Endothelial cell of umbilical vein (primary cell): Measurements from ENCODE around the gene CD276. TPM values are rescaled to one million over a fixed set of nuclear protein-coding genes. Genes with fewer than 3 reads are reported as not detected.

Experiments used
- BruUV-seq: library from RNA; stranded (reverse); fragments of 400-500 nt; replicated peaks from 2 replicates; lab custom pipeline; 2021; lab: Mats Ljungman, UMichigan
- CTCF ChIA-PET: fragments of 300-600, 350-600 bp; sonication (Branson Sonifier 250); formaldehyde crosslinking; loops from one replicate; lab custom pipeline; 2021; ENCODE audit warnings: antibody characterized with exemption, inconsistent platforms; lab: Charles Lee
- POLR2A ChIA-PET: fragments of 300-600, 350-600 bp; sonication (Branson Sonifier 250); formaldehyde crosslinking; loops from one replicate; lab custom pipeline; 2021; ENCODE audit warnings: antibody characterized with exemption, inconsistent platforms; lab: Charles Lee
- DNase-seq: peaks from one replicate; pipeline ENCODE4 v3.0.0-alpha.2; 2011; ENCODE audit warnings: low read depth, low spot score
- FAIRE-seq: peaks from 2 replicates; lab custom pipeline; 2011; peaks lifted over from hg19 to GRCh38; lab: Jason Lieb, UNC
- H2AFZ ChIP-seq: 2 replicates; pipeline ENCODE4 v1.6.0; 2012; ENCODE audit warnings: low read depth, low read length, control low read depth, inconsistent platforms
- H3K27ac ChIP-seq: 2 replicates; pipeline ENCODE4 v1.5.1; 2011; ENCODE audit warnings: low read depth, mild to moderate bottlenecking, control low read depth, low read length, moderate library complexity; ENCODE audit not compliant: insufficient read depth
- H3K27me3 ChIP-seq, 2 experiments: 2 replicates each; pipeline versions ENCODE4 v1.6.0 to v1.6.1; 2011; ENCODE audit warnings: low read length in 2 of 2, mixed read lengths in 1 of 2; ENCODE audit not compliant: control insufficient read depth in 2 of 2, insufficient read depth in 2 of 2
- H3K36me3 ChIP-seq, 2 experiments: 2 replicates in 1 of 2; 3 replicates in 1 of 2; pipeline ENCODE4 v1.5.1; 2011; ENCODE audit warnings: low read length in 2 of 2, mild to moderate bottlenecking in 1 of 2, moderate library complexity in 1 of 2; ENCODE audit not compliant: control insufficient read depth in 2 of 2, insufficient read depth in 2 of 2; ENCODE audit errors: extremely low read depth in 1 of 2
- H3K4me1 ChIP-seq: 3 replicates; pipeline ENCODE4 v1.5.1; 2011; ENCODE audit warnings: mild to moderate bottlenecking, low read length; ENCODE audit not compliant: control insufficient read depth, insufficient read depth; ENCODE audit errors: extremely low read depth
- H3K4me2 ChIP-seq: 2 replicates; pipeline ENCODE4 v1.6.1; 2011; ENCODE audit warnings: low read length, control low read depth, mixed read lengths; ENCODE audit not compliant: insufficient read depth
- H3K4me3 ChIP-seq, 3 experiments: fragments of 200-600 bp in 1 of 3; sonication (generic), shearing (Covaris generic) in 1 of 3; replicated peaks in 1 of 3; 2 replicates each; pipeline ENCODE4 v1.5.1; 2011 to 2016; ENCODE audit warnings: control low read depth in 3 of 3, low read length in 3 of 3, mild to moderate bottlenecking in 2 of 3, inconsistent platforms in 1 of 3, low read depth in 1 of 3, moderate library complexity in 1 of 3; ENCODE audit not compliant: insufficient read depth in 1 of 3
- H3K79me2 ChIP-seq: 2 replicates; pipeline ENCODE4 v1.6.0; 2012; ENCODE audit warnings: low read length, inconsistent platforms; ENCODE audit not compliant: control insufficient read depth, insufficient read depth
- H3K9ac ChIP-seq: replicated peaks from 2 replicates; pipeline ENCODE3; 2011; ENCODE audit warnings: low read length, control low read depth; ENCODE audit not compliant: insufficient read depth; ENCODE audit errors: extremely low read depth
- H3K9me1 ChIP-seq: replicated peaks from 3 replicates; pipeline ENCODE4 v1.6.0; 2011; ENCODE audit warnings: mild to moderate bottlenecking, low read length; ENCODE audit not compliant: control insufficient read depth, insufficient read depth; ENCODE audit errors: extremely low read depth
- H3K9me3 ChIP-seq: replicated peaks from 2 replicates; pipeline ENCODE4 v1.5.1; 2012; ENCODE audit warnings: low read length, inconsistent platforms; ENCODE audit not compliant: control insufficient read depth, insufficient read depth
- H4K20me1 ChIP-seq: replicated peaks from 2 replicates; pipeline ENCODE3; 2011; ENCODE audit warnings: mild to moderate bottlenecking, low read length; ENCODE audit not compliant: control insufficient read depth, insufficient read depth; ENCODE audit errors: extremely low read depth
- EZH2 ChIP-seq: IDR thresholded peaks from 2 replicates; pipeline ENCODE4 v1.6.1; 2012; ENCODE audit warnings: borderline replicate concordance, low read depth, mild to moderate bottlenecking, moderate library complexity, low read length, inconsistent platforms; ENCODE audit not compliant: severe bottlenecking
- FOS ChIP-seq: IDR thresholded peaks from 2 replicates; pipeline ENCODE4 v1.6.1; 2011; ENCODE audit warnings: mild to moderate bottlenecking, low read length, moderate library complexity, borderline replicate concordance; ENCODE audit not compliant: insufficient read depth
- GATA2 ChIP-seq: IDR thresholded peaks from 2 replicates; pipeline ENCODE4 v1.7.0; 2011; ENCODE audit warnings: low read depth, mild to moderate bottlenecking, moderate library complexity, mixed read lengths, low read length; ENCODE audit not compliant: insufficient read length, insufficient read depth
- JUN ChIP-seq: IDR thresholded peaks from 2 replicates; pipeline ENCODE4 v1.6.1; 2011; ENCODE audit warnings: borderline replicate concordance, low read depth; ENCODE audit not compliant: insufficient read length, insufficient read depth
- MAX ChIP-seq: IDR thresholded peaks from 2 replicates; pipeline ENCODE4 v1.6.1; 2011; ENCODE audit not compliant: insufficient read depth, insufficient read length
- MYC ChIP-seq: IDR thresholded peaks from one replicate; pipeline ENCODE4 v1.6.1; 2011; ENCODE audit warnings: mild to moderate bottlenecking, low read depth, low read length
- POLR2A ChIP-seq: IDR thresholded peaks from 2 replicates; pipeline ENCODE4 v1.6.1; 2012; ENCODE audit warnings: low read depth, mild to moderate bottlenecking, control low read depth, low read length
- POLR2AphosphoS5 ChIP-seq: IDR thresholded peaks from 2 replicates; pipeline ENCODE4 v1.6.1; 2012; ENCODE audit warnings: low read depth, mild to moderate bottlenecking, control low read depth, low read length, moderate library complexity; ENCODE audit not compliant: insufficient read depth
- dilution Hi-C: fragments of 300-500 bp; cut with MboI; formaldehyde crosslinking; loops from one replicate; pipeline ENCODE4 v1.15.0; 2019; ENCODE audit warnings: low sequenced_read_pairs; ENCODE audit not compliant: extremely low pct_ligation_motif_present
- intact Hi-C: fragments of 100-400 bp; cut with micrococcal nuclease; formaldehyde crosslinking; loops from one replicate; pipeline ENCODE4 v1.10.0; 2022
- polyA plus RNA-seq, 4 experiments: library from polyadenylated mRNA; depleted of rRNA in 3 of 4; stranded (reverse) in 3 of 4; unstranded in 1 of 4; fragments of >200 nt; gene quantifications; 2 replicates each; pipeline versions ENCODE4 v1.2.1 to v1.2.3, GENCODE V29; 2011 to 2012; ENCODE audit warnings: missing spikeins in 1 of 4
- total RNA-seq: library from RNA; stranded (reverse); gene quantifications from 2 replicates; pipeline ENCODE4 v1.2.3, GENCODE V29; 2021
- TF ChIP-seq, protein P1 (sequence below), 2 donors: IDR thresholded peaks; 1 replicate in 1 of 2; 2 replicates in 1 of 2; pipeline ENCODE4 v1.5.1; 2011; ENCODE audit warnings: low read length in 2 of 2, mild to moderate bottlenecking in 2 of 2, moderate library complexity in 2 of 2, control low read depth in 1 of 2, inconsistent platforms in 1 of 2, low read depth in 1 of 2; ENCODE audit not compliant: insufficient read depth in 1 of 2; ENCODE audit errors: extremely low read depth in 1 of 2

CD276 gene
- total and polyA plus RNA-seq, 2 donors (not counting 3 experiments of a cell fraction or from before 2014, with no cell fraction given), result 73.6 to 85.7 TPM

DNA sequence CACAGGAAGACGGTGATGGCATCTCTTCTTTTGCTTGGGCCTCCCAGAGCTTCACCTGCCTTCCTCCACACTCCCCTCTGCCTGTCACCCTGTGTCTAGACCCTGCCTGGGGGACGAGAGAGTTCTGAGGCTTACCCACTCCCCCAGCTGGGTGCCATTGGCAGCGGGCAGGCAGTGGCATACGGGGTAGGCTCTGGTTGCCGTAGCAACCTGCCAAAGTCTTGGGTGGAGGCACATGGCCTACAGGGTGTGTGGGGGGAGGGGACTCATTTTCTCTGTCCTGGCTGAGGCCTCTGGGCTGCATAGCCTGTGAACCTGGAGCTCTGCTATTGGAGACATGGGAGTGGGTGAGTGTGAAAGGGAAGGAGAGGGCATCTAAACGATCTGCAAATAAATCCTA, 64.5 kb downstream of the CD276 start:
- H3K79me2 ChIP-seq, result no peaks in the 10 kb centered on the region
- FAIRE-seq (no peak), DNase-seq (no peak)
- H3K27me3 ChIP-seq, result peaks cover 21 to 29% of the 10 kb centered on the region in 2 experiments
- no peaks in the 10 kb centered on the region for H3K4me1 ChIP-seq
- H2AFZ ChIP-seq, result no peak overlapping the region
- H3K4me3 ChIP-seq, result no peak overlapping the region
- H3K9me1 ChIP-seq, result no peaks in the 10 kb centered on the region
- no peaks in the 10 kb centered on the region for H4K20me1 ChIP-seq
- no peaks in the 10 kb centered on the region for H3K9me3 ChIP-seq
- no peak for TF ChIP-seq MAX
- no peak for TF ChIP-seq EZH2
- TF ChIP-seq, protein P1, sequence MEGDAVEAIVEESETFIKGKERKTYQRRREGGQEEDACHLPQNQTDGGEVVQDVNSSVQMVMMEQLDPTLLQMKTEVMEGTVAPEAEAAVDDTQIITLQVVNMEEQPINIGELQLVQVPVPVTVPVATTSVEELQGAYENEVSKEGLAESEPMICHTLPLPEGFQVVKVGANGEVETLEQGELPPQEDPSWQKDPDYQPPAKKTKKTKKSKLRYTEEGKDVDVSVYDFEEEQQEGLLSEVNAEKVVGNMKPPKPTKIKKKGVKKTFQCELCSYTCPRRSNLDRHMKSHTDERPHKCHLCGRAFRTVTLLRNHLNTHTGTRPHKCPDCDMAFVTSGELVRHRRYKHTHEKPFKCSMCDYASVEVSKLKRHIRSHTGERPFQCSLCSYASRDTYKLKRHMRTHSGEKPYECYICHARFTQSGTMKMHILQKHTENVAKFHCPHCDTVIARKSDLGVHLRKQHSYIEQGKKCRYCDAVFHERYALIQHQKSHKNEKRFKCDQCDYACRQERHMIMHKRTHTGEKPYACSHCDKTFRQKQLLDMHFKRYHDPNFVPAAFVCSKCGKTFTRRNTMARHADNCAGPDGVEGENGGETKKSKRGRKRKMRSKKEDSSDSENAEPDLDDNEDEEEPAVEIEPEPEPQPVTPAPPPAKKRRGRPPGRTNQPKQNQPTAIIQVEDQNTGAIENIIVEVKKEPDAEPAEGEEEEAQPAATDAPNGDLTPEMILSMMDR (IDR thresholded peaks at IDR 0.05; ENCODE audit: extremely low read depth in 1 of 2, insufficient read depth in 1 of 2, low read depth in 1 of 2, low read length in 2 of 2), result no peak
- TF ChIP-seq FOS, result no peak
- TF ChIP-seq POLR2A, result no peak
- TF ChIP-seq POLR2AphosphoS5, result no peak
- no peak for TF ChIP-seq MYC
- no peak for TF ChIP-seq GATA2
- no peak for TF ChIP-seq JUN
- CTCF ChIA-PET, result no interaction called here
- no TSS peak for BruUV-seq
- H3K36me3 ChIP-seq, result no peaks in the 10 kb centered on the region
- POLR2A ChIA-PET, result no interaction called here
- H3K9ac ChIP-seq, result no peak overlapping the region
- no peak overlapping the region for H3K27ac ChIP-seq
- dilution Hi-C loops (no loop called here), intact Hi-C loops (no loop called here)
- H3K4me2 ChIP-seq, result no peak overlapping the region
